K562 (cell line): Measurements from ENCODE around the gene TRIM69. TPM values are rescaled to one million over a fixed set of nuclear protein-coding genes. Genes with fewer than 3 reads are reported as not detected.

Experiments used
- BCL6 ChIP-seq: fragments of 250-450 bp; sonication (Bioruptor Pico); IDR thresholded peaks from 2 replicates; pipeline ENCODE4 v1.4.0; 2020
- BRF1 ChIP-seq: IDR thresholded peaks from 3 replicates; pipeline ENCODE4 v1.6.1; 2011; ENCODE audit warnings: borderline replicate concordance, mild to moderate bottlenecking; ENCODE audit not compliant: insufficient read length; ENCODE audit errors: extremely low read depth
- CSDE1 ChIP-seq, 2 experiments: fragments of 450-650 bp; IDR thresholded peaks; 2 replicates each; pipeline ENCODE4 v1.6.1; 2016; ENCODE audit warnings: mild to moderate bottlenecking in 1 of 2
- GATAD2B ChIP-seq: fragments of 450-650 bp; IDR thresholded peaks from 2 replicates; pipeline ENCODE4 v1.6.1; 2017; ENCODE audit warnings: mild to moderate bottlenecking, borderline replicate concordance
- HMGN3 ChIP-seq: IDR thresholded peaks from 2 replicates; pipeline ENCODE4 v1.6.1; 2011; ENCODE audit warnings: borderline replicate concordance, low read depth, mild to moderate bottlenecking, mixed read lengths, low read length; ENCODE audit not compliant: insufficient read length; ENCODE audit errors: extremely low read depth
- JUND ChIP-seq, 2 experiments: IDR thresholded peaks; 2 replicates in 1 of 2; 3 replicates in 1 of 2; pipeline ENCODE4 v1.6.1; 2011; ENCODE audit warnings: borderline replicate concordance in 2 of 2, low read depth in 2 of 2, low read length in 2 of 2, improper control_type of control experiment in 1 of 2, missing biosample characterization in 1 of 2, missing genetic modification characterization in 1 of 2, missing genetic modification reagents in 1 of 2
- LARP7 ChIP-seq: fragments of 450-650 bp; IDR thresholded peaks from 2 replicates; pipeline ENCODE4 v1.6.1; 2016
- MCM2 ChIP-seq: fragments of 450-650 bp; IDR thresholded peaks from 2 replicates; pipeline ENCODE4 v1.6.1; 2017; ENCODE audit warnings: low read depth, mild to moderate bottlenecking
- MEIS2 ChIP-seq: fragments of 450-650 bp; IDR thresholded peaks from 2 replicates; pipeline ENCODE4 v1.6.1; 2014; ENCODE audit warnings: mild to moderate bottlenecking; ENCODE audit not compliant: partially characterized antibody
- PHB2 ChIP-seq: fragments of 450-650 bp; IDR thresholded peaks from 2 replicates; pipeline ENCODE4 v1.6.1; 2017; ENCODE audit warnings: low read depth
- RAD51 ChIP-seq: fragments of 450-650 bp; IDR thresholded peaks from 2 replicates; pipeline ENCODE4 v1.7.1; 2016; ENCODE audit warnings: low read depth, mild to moderate bottlenecking, borderline replicate concordance
- ZNF586 ChIP-seq: fragments of 450-650 bp; formaldehyde crosslinking; conservative IDR thresholded peaks from 2 replicates; pipeline ENCODE4 v1.4.0; 2020; ENCODE audit warnings: mild to moderate bottlenecking, moderate library complexity
- polyA plus RNA-seq, 8 experiments: library from polyadenylated mRNA; depleted of rRNA in 4 of 8; stranded (reverse) in 5 of 8; unstranded in 3 of 8; fragments of >200 nt; fragmentation: Nextera tagmentation in 2 of 8; fragmentation: Illumina TruSeq in 1 of 8; extraction: Ambion mirVana in 2 of 8; extraction: Trizol in 1 of 8; gene quantifications; 2 replicates each; pipeline versions ENCODE4 v1.2.1 to v1.2.3, GENCODE V29; 2011 to 2014; ENCODE audit warnings: inconsistent platforms in 1 of 8, missing spikeins in 1 of 8
- total RNA-seq, 7 experiments: library from RNA; depleted of rRNA in 6 of 7; stranded (reverse); fragments of >200 nt in 6 of 7; fragmentation: Illumina TruSeq in 2 of 7; extraction: Trizol in 2 of 7; gene quantifications; 2 replicates each; pipeline versions ENCODE4 v1.2.1 to v1.2.3, GENCODE V29; 2011 to 2021; ENCODE audit warnings: low replicate concordance in 1 of 7
- TF ChIP-seq, protein P1 (sequence below): fragments of 450-650 bp; IDR thresholded peaks from 2 replicates; pipeline ENCODE4 v1.6.1; 2017; ENCODE audit warnings: antibody characterized with exemption
- TF ChIP-seq, protein P2 (sequence below), 2 experiments: fragments of 450-650 bp; IDR thresholded peaks; 2 replicates each; pipeline ENCODE4 v1.6.1; 2016; ENCODE audit warnings: mild to moderate bottlenecking in 2 of 2, borderline replicate concordance in 1 of 2, low read depth in 1 of 2, moderate library complexity in 1 of 2
- TF ChIP-seq, protein P3 (sequence below): sonication (generic); formaldehyde crosslinking; IDR thresholded peaks from 2 replicates; pipeline ENCODE4 v1.8.1; 2023; ENCODE audit warnings: mild to moderate bottlenecking, missing genetic modification reagents

The TRIM69 gene
- total and polyA plus RNA-seq, 9 of the 15 experiments (the other 6 are each of a cell fraction or from before 2014, with no cell fraction given) = 1.0 to 4.3 (median 2.3) TPM

DNA sequence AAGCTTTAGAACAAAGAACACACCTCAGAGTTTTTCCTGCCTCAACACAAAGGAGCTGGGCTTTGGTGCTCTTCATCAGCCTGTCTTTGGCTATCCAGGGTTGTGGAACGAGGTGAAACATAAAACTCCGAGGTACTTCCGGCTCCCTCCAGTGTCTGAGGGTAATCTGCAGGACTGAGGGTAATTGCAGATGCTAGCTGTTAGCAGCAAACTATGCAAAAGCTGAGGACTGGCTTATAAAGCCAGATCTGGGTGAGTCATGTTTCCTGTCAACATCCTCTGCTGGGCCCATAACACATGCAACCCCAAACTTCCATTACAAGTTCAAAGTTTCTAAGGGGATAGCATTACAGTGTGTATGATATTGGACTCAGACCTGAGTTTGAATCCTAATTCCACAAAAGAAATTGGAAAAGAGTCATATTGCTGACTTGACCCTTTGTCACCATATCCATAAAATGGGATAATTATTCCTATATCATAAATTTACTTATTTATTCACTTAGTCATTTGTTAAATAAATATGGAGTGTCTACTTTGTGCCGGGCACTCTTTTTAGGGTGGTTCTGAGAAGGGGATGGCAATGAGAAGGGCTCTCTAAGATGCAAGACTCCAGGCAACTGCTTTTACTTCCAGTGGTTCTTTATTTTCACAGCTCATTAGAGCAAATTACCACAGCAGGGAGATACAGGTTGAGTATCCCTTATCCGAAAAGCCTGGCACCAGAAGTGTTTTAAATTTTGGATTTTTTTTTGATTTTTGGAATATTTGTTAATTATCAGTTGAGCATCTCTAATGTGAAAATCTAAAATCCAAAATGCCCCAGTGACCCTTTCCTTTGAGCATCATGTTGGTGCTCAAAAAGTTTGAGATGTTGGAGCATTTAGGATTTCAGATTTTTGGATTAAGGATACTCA is 9.5 kb upstream of the TRIM69 start (continued):
- TF ChIP-seq GATAD2B (no peak), MCM2 (no peak), PHB2 (no peak), HMGN3 (no peak), LARP7 (no peak), BCL6 (CRISPR knock-in tag) (no peak), CSDE1 (IDR thresholded peaks at IDR 0.05) (peak in 1 of 2 experiments; percentile 58; a peak in 1 of 4 replicates), MEIS2 (peak; percentile 59), ZNF586 (CRISPR knock-in tag) (peak; percentile 66; the same call in 1 of the 2 replicates), RAD51 (no peak; the same call in 1 of the 2 replicates), BRF1 (no peak), JUND (IDR thresholded peaks at IDR 0.05; ENCODE audit: borderline replicate concordance, low read depth, low read length) (peak; percentile 98), JUND (tag; IDR thresholded peaks at IDR 0.05; ENCODE audit: borderline replicate concordance, low read depth, low read length) (peak; percentile 97)
- TF ChIP-seq, protein P1, sequence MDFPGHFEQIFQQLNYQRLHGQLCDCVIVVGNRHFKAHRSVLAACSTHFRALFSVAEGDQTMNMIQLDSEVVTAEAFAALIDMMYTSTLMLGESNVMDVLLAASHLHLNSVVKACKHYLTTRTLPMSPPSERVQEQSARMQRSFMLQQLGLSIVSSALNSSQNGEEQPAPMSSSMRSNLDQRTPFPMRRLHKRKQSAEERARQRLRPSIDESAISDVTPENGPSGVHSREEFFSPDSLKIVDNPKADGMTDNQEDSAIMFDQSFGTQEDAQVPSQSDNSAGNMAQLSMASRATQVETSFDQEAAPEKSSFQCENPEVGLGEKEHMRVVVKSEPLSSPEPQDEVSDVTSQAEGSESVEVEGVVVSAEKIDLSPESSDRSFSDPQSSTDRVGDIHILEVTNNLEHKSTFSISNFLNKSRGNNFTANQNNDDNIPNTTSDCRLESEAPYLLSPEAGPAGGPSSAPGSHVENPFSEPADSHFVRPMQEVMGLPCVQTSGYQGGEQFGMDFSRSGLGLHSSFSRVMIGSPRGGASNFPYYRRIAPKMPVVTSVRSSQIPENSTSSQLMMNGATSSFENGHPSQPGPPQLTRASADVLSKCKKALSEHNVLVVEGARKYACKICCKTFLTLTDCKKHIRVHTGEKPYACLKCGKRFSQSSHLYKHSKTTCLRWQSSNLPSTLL = no peak
- TF ChIP-seq, protein P2, sequence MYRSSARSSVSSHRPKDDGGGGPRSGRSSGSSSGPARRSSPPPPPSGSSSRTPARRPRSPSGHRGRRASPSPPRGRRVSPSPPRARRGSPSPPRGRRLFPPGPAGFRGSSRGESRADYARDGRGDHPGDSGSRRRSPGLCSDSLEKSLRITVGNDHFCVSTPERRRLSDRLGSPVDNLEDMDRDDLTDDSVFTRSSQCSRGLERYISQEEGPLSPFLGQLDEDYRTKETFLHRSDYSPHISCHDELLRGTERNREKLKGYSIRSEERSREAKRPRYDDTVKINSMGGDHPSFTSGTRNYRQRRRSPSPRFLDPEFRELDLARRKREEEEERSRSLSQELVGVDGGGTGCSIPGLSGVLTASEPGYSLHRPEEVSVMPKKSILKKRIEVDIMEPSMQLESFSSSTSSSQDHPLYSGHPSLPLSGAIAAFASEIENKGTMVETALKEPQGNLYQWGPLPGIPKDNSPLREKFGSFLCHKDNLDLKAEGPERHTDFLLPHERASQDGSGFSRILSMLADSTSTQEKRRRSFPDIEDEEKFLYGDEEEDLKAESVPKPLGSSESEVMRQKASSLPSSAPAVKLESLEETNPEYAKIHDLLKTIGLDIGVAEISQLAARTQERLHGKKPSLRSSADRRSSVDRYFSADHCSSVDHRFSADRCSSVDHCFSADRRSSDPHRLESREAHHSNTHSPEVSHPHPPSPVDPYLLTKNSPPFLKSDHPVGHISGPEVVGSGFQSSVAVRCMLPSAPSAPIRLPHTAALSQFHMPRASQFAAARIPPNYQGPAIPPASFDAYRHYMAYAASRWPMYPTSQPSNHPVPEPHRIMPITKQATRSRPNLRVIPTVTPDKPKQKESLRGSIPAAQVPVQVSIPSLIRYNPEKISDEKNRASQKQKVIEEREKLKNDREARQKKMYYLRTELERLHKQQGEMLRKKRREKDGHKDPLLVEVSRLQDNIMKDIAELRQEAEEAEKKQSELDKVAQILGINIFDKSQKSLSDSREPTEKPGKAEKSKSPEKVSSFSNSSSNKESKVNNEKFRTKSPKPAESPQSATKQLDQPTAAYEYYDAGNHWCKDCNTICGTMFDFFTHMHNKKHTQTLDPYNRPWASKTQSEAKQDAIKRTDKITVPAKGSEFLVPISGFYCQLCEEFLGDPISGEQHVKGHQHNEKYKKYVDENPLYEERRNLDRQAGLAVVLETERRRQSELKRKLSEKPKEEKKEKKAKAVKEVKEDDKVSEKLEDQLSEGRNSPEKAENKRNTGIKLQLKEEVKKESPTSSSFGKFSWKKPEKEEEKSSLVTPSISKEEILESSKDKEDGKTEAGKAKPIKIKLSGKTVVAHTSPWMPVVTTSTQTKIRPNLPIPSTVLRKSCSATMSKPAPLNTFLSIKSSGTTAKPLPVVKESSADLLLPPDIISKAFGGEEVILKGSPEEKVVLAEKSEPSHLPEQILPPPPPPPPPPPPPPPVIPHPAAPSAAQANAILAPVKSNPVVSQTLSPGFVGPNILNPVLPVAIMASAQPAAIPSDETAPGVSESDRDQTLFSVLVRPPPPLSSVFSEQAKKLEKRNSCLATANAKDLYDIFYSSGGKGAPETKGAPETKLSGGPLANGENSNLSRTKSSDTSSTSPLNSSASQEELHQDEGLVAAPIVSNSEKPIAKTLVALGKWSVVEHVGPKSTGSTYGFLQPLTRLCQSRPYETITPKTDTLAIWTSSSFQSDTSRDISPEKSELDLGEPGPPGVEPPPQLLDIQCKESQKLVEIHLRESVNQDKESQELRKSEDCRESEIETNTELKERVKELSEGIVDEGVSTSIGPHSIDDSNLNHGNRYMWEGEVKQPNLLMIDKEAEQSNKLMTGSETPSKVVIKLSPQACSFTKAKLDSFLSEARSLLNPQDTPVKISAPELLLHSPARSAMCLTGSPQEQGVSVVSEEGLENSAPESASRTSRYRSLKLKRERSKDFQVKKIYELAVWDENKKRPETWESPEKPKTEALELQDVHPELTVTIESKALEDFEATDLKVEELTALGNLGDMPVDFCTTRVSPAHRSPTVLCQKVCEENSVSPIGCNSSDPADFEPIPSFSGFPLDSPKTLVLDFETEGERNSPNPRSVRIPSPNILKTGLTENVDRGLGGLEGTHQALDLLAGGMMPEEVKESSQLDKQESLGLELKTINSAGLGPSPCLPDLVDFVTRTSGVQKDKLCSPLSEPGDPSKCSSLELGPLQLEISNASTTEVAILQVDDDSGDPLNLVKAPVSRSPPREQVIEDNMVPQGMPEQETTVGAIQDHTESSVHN (IDR thresholded peaks at IDR 0.05; ENCODE audit: borderline replicate concordance in 1 of 2, low read depth in 1 of 2) = peak in 1 of 2 experiments; percentile 78; a peak in 2 of 4 replicates
- TF ChIP-seq, protein P3, sequence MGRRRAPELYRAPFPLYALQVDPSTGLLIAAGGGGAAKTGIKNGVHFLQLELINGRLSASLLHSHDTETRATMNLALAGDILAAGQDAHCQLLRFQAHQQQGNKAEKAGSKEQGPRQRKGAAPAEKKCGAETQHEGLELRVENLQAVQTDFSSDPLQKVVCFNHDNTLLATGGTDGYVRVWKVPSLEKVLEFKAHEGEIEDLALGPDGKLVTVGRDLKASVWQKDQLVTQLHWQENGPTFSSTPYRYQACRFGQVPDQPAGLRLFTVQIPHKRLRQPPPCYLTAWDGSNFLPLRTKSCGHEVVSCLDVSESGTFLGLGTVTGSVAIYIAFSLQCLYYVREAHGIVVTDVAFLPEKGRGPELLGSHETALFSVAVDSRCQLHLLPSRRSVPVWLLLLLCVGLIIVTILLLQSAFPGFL = no peak
